Retinal pigment epithelial cell (primary cell): ENCODE measurements around the gene RPP38.

Experiments used
- DNase-seq: peaks from one replicate; pipeline ENCODE4 v3.0.0-alpha.2; 2010; ENCODE audit warnings: low read depth
- H3K4me3 ChIP-seq: 2 replicates; pipeline ENCODE4 v1.5.1; 2011; ENCODE audit warnings: mild to moderate bottlenecking, low read length, control low read depth, moderate library complexity
- TF ChIP-seq, protein P1 (sequence below): conservative IDR thresholded peaks from 2 replicates; pipeline ENCODE4 v1.5.1; 2011; ENCODE audit warnings: low read depth, low read length, control low read depth, inconsistent platforms

Gene RPP38

DNA sequence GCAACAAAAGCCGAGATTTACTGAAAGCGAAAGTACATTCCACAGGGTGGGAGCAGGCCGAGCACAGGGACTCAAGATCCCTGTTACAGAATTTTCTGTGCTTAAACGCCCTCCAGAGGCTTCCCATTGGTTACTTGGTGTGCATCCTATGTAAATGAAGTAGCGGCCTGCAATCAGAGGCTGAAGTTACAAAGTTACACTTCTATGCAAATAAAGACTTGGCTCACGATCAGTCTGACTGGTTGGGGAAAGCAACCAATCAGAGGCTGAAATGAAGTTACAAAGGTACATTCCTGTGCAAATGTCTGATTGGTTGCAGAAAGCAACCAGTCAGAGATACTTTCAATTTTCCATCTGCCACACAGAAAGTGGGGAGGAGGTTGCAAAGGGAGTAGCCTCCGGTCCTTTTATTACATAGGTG lies 12.6 kb upstream of the RPP38 start:
- peak; percentile 96 for DNase-seq
- H3K4me3 ChIP-seq: peak overlapping the region; percentile 65

DNA sequence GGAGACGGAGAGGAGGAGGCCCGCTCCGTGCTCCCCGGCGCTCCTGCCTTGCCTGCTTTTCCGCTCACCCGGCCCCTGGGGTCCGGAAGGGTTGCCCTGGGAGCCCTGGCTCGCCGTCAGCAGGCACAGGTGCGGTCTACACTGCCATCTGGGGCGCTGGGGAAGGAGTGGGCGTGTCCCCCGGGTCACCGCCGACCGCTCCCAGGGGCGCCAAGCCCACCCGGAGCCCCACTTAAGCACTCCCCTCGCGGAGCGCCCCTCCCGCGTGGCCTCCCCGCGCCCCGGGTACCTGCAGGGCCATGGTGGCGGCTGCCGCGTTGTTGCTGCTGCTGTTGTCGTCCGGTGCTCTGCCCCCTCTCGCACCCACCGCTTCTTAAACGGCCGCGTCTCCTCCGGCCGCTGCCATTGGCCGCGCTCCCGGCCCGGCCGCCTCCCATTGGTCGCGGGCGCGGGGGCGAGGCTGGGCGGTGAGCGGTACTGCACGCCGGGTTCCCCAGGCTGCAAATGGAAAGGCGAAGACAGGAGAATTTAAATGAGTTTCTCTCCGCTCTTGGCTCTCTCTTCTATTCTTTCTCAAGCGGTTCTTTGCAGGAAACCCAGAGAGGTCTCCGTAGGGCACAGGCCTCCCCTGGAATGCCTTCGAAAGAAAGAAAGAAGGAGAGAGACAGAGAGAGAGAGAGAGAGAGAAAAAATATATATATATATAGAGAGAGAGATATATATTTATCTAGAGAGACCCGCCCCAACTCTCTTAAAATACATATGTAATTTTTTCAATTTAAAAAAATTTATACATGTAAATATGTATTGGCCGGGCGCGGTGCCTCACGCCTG lies 8.5 kb upstream of the RPP38 start, which contains the start of gene ACBD7:
ACBD7 (minus strand) TSS at position 349 of the 834 bp plus-strand sequence; CDS start at position 301, 48 bp downstream.
- peak; percentile 42 for DNase-seq
- TF ChIP-seq, protein P1, sequence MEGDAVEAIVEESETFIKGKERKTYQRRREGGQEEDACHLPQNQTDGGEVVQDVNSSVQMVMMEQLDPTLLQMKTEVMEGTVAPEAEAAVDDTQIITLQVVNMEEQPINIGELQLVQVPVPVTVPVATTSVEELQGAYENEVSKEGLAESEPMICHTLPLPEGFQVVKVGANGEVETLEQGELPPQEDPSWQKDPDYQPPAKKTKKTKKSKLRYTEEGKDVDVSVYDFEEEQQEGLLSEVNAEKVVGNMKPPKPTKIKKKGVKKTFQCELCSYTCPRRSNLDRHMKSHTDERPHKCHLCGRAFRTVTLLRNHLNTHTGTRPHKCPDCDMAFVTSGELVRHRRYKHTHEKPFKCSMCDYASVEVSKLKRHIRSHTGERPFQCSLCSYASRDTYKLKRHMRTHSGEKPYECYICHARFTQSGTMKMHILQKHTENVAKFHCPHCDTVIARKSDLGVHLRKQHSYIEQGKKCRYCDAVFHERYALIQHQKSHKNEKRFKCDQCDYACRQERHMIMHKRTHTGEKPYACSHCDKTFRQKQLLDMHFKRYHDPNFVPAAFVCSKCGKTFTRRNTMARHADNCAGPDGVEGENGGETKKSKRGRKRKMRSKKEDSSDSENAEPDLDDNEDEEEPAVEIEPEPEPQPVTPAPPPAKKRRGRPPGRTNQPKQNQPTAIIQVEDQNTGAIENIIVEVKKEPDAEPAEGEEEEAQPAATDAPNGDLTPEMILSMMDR: no peak
- peak within 1 kb of the TSS; percentile 65 for H3K4me3 ChIP-seq

More for the DNA sequence above, 12.6 kb upstream of the RPP38 start:
- TF ChIP-seq, protein P1: no peak

DNA sequence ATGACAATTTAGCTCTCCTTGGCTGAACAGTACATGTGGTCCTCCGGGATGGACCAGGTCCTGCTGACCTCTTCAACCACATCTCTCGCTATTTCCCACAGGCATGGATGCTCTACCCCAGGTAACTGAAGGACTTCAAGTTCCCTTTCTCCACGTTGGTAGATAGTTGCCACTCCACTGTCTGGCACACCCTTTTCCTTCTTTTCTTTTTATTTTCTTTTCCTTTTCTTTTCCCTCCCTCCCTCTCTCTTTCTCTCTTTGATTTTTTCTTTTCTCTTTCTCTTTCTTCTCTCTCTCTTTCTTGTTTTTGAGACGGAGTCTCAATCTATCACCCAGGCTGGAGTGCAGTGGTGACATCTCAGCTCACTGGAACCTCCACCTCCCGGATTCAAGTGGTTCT lies 5.7 kb upstream of the RPP38 start:
- no peak for DNase-seq
- TF ChIP-seq, protein P1: no peak
- no peak overlapping the region for H3K4me3 ChIP-seq

DNA sequence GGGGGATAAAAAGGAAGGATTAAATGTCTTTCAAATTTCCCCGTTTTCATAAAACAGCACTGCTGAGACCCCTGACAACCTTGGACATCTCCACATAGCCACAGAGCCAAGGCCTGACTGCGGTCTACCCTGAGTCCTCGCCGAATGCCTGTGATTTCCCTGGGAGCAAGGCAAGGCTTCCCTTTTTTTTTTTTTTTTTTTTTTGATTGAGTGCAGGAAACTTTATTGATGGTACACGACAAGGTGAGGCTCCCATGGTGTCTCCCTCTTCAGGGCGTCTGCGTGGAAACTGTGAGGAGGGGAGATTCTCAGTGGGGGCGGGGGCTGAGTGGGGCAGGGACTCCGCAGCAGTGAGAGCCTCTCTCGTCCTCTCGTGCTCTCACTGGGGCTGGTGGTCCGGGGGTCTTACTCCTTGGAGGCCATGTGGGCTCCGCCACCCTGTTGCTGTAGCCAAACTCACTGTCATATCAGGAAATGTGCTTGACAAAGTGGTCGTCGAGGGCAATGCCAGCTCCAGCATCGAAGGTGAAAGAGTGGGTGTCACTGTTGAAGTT lies 4.2 kb upstream of the RPP38 start:
- H3K4me3 ChIP-seq: no peak overlapping the region
- no peak for DNase-seq
- TF ChIP-seq, protein P1: no peak

DNA sequence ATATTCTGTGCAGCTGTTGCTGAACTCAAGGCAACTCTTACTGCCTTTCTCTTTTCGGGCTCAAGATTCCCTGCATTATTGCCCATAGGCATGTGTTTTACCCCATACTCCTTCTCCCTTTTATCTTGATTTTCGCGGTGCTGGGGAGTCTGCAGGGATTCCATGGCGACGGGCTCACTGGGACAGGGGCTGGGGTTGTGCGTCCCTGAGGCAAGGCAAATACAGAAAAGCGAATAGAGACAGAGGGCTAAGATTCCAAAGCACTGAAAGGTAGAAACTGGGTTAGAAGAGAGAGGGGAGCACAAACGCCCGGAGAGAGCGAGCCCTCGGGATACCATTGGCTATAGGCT lies 519 bp upstream of the RPP38 start:
- DNase-seq: no peak
- TF ChIP-seq, protein P1: no peak
- peak overlapping the region; percentile 90 for H3K4me3 ChIP-seq

DNA sequence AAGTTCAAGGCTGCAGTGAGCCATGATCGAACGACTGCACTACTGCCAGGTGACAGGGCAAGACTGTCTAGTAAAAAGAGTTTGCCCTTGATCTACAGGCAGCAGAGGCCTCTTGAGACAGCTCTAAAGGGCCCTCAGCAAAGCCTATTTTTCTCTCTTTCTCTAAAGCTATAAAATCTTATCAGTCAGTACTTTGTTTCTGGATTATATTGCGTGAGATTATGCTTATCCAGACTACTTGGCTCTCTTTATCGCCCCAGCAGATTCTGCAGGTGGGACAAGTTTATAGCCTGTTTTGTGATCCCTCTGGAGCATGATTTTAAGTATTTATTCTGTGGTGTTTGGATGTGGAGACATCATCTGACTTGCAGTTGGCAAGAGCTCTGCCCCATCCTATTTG lies 2.7 kb downstream of the RPP38 start:
- DNase-seq: no peak
- TF ChIP-seq, protein P1: no peak
- no peak overlapping the region for H3K4me3 ChIP-seq

DNA sequence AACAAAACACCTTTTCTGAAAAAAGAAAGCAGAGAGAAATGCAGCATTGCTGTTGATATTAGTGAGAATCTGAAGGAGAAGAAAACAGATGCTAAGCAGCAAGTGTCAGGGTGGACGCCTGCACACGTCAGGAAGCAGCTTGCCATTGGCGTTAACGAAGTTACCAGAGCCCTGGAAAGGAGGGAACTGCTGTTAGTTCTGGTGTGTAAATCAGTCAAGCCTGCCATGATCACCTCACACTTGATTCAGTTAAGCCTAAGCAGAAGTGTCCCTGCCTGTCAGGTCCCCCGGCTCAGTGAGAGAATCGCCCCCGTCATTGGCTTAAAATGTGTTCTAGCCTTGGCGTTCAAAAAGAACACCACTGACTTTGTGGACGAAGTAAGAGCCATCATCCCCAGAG lies 6.4 kb downstream of the RPP38 start:
- no peak overlapping the region for H3K4me3 ChIP-seq
- DNase-seq: no peak
- TF ChIP-seq, protein P1: no peak
